Fibroblast of skin of abdomen (primary cell): Measurements from ENCODE around the gene ANXA2. TPM values are rescaled to one million over a fixed set of nuclear protein-coding genes. Genes with fewer than 3 reads are reported as not detected.
"Not testable (repeated sequence)": the region's sequence is repeated elsewhere in the genome, so short reads cannot be mapped to it uniquely, and the experiment has no call there.

Experiments used
- DNase-seq: peaks from one replicate; pipeline ENCODE4 v3.0.0-alpha.2; 2013
- polyA plus RNA-seq, 2 experiments: library from polyadenylated mRNA; unstranded; fragments of 120-200 nt; gene quantifications; one replicate each; pipeline ENCODE4 v1.2.1, GENCODE V29; 2013; ENCODE audit not compliant: insufficient read length in 2 of 2

ANXA2 gene
- 3,741 TPM for polyA plus RNA-seq (2013, experiment 1 of 2; ENCODE audit: insufficient read length)
- polyA plus RNA-seq (2013, experiment 2 of 2; ENCODE audit: insufficient read length), result 3,727 TPM

GRCh38 chr15:60397772-60398445 is at the start of gene ANXA2:
Gene ANXA2 (minus strand): TSS chr15:60397986. CDS start chr15:60386075, 11,911 bp downstream.
- DNase-seq, result peak; percentile 95

- DNase-seq, result peak; percentile 51
These were observed 46.6 kb upstream of the ANXA2 start for GRCh38 chr15:60444289-60444912.

GRCh38 chr15:60442763-60443162 is 45.0 kb upstream of the ANXA2 start:
- peak; percentile 63 for DNase-seq

GRCh38 chr15:60442031-60442650 is 44.4 kb upstream of the ANXA2 start:
- no peak for DNase-seq

- no peak for DNase-seq
These were observed 43.5 kb upstream of the ANXA2 start for GRCh38 chr15:60441331-60441730.

GRCh38 chr15:60438646-60439045 is 40.9 kb upstream of the ANXA2 start:
- DNase-seq, result no peak

- no peak for DNase-seq
These were observed 31.1 kb upstream of the ANXA2 start for GRCh38 chr15:60428935-60429334.

- DNase-seq, result peak; percentile 76
These were observed 29.2 kb upstream of the ANXA2 start for GRCh38 chr15:60426870-60427508.

GRCh38 chr15:60425461-60425860 is 27.7 kb upstream of the ANXA2 start:
- DNase-seq, result no peak

- DNase-seq, result no peak
These were observed 26.2 kb upstream of the ANXA2 start for GRCh38 chr15:60424006-60424405.

- DNase-seq, result peak; percentile 94
These were observed 25.8 kb upstream of the ANXA2 start for GRCh38 chr15:60423537-60423936.

- DNase-seq, result peak; percentile 92
These were observed 23.8 kb upstream of the ANXA2 start for GRCh38 chr15:60421544-60421943.

GRCh38 chr15:60420203-60420716 is 22.5 kb upstream of the ANXA2 start:
- no peak for DNase-seq

- peak; percentile 51 for DNase-seq
These were observed 22.0 kb upstream of the ANXA2 start for GRCh38 chr15:60419753-60420152.

GRCh38 chr15:60418096-60418495 is 20.3 kb upstream of the ANXA2 start:
- DNase-seq, result no peak

GRCh38 chr15:60417112-60417511 is 19.3 kb upstream of the ANXA2 start:
- no peak for DNase-seq

- DNase-seq, result no peak
These were observed 18.7 kb upstream of the ANXA2 start for GRCh38 chr15:60416484-60416883.

GRCh38 chr15:60414016-60414682 is 16.4 kb upstream of the ANXA2 start:
- peak; percentile 43 for DNase-seq

GRCh38 chr15:60413231-60413824 is 15.5 kb upstream of the ANXA2 start:
- DNase-seq, result peak; percentile 60

- not testable (repeated sequence) for DNase-seq
These were observed 15.0 kb upstream of the ANXA2 start for GRCh38 chr15:60412807-60413206.

- no peak for DNase-seq
These were observed 14.1 kb upstream of the ANXA2 start for GRCh38 chr15:60411774-60412425.
